Tibial artery (tissue), 4 donors: ENCODE data around the gene METTL15.

Experiments used
- DNase-seq, 2 donors: peaks; one replicate each; pipeline ENCODE4 v3.0.0-alpha.2; 2019
- H3K27ac ChIP-seq, 2 donors: fragments of 200-600 bp; sonication (generic) in 1 of 2; 1 replicate in 1 of 2; 2 replicates in 1 of 2; pipeline ENCODE4 v1.5.1; 2018 to 2019; ENCODE audit warnings: mild to moderate bottlenecking in 1 of 2
- H3K27me3 ChIP-seq, 2 donors: fragments of 200-600 bp; sonication (generic) in 1 of 2; one replicate each; pipeline versions ENCODE4 v1.5.1 to v1.6.0; 2016 to 2019
- H3K36me3 ChIP-seq, 3 donors: fragments of 200-600 bp; sonication (generic) in 2 of 3; one replicate each; pipeline ENCODE4 v1.5.1; 2016 to 2019; ENCODE audit warnings: mild to moderate bottlenecking in 2 of 3
- H3K4me1 ChIP-seq, 4 donors: fragments of 200-600 bp; sonication (generic) in 2 of 4; 1 replicate in 3 of 4; 2 replicates in 1 of 4; pipeline ENCODE4 v1.5.1; 2016 to 2019
- H3K4me3 ChIP-seq, 2 donors: fragments of 200-600 bp; sonication (generic) in 1 of 2; 1 replicate in 1 of 2; 2 replicates in 1 of 2; pipeline ENCODE4 v1.5.1; 2018 to 2019; ENCODE audit warnings: mild to moderate bottlenecking in 2 of 2
- H3K9me3 ChIP-seq, 3 donors: fragments of 200-600 bp; sonication (generic) in 1 of 3; one replicate each; pipeline ENCODE4 v1.5.1; 2016 to 2019
- CTCF ChIP-seq, 2 experiments: fragments of 200-600 bp in 1 of 2; fragments of 450-650 bp in 1 of 2; IDR thresholded peaks; one replicate each; pipeline ENCODE4 v1.5.1; 2017 to 2019; ENCODE audit warnings: antibody characterized with exemption in 2 of 2, mild to moderate bottlenecking in 1 of 2, moderate library complexity in 1 of 2
- intact Hi-C: fragments of 100-400 bp; cut with DNase I; formaldehyde crosslinking; loops from one replicate; pipeline ENCODE4 v1.15.0; 2023; ENCODE audit warnings: low total_unique reads

METTL15 gene

GRCh38 chr11:28337701-28338100, 229.5 kb downstream of the METTL15 start:
- no peak for TF ChIP-seq CTCF (IDR thresholded peaks at IDR 0.05)
- H3K27me3 ChIP-seq = no peaks in the 10 kb centered on the region

GRCh38 chr11:28338371-28338770, 230.2 kb downstream of the METTL15 start:
- Histone ChIP-seq H3K4me3 (no peak overlapping the region), H3K36me3 (no peaks in the 10 kb centered on the region), H3K27ac (no peak overlapping the region), H3K27me3 (no peaks in the 10 kb centered on the region), H3K9me3 (peaks cover 0 to 17% (median 14%) of the 10 kb centered on the region in 3 donors), H3K4me1 (no peaks in the 10 kb centered on the region)
- intact Hi-C loops = no loop called here
- DNase-seq = no peak
- no peak for TF ChIP-seq CTCF (IDR thresholded peaks at IDR 0.05)

More at GRCh38 chr11:28337701-28338100, 229.5 kb downstream of the METTL15 start:
- intact Hi-C loops = no loop called here
- Histone ChIP-seq H3K9me3 (peaks cover 0 to 17% (median 14%) of the 10 kb centered on the region in 3 donors), H3K4me1 (no peaks in the 10 kb centered on the region), H3K36me3 (no peaks in the 10 kb centered on the region), H3K4me3 (no peak overlapping the region), H3K27ac (no peak overlapping the region)
- DNase-seq = no peak

GRCh38 chr11:28339488-28339887, 231.3 kb downstream of the METTL15 start:
- intact Hi-C loops = no loop called here
- H3K27ac ChIP-seq = no peak overlapping the region
- no peak overlapping the region for H3K4me3 ChIP-seq
- TF ChIP-seq CTCF (IDR thresholded peaks at IDR 0.05) = no peak
- no peaks in the 10 kb centered on the region for H3K27me3 ChIP-seq
- DNase-seq = no peak
- H3K4me1 ChIP-seq = no peaks in the 10 kb centered on the region
- H3K9me3 ChIP-seq = peaks cover 0 to 17% (median 14%) of the 10 kb centered on the region in 3 donors
- H3K36me3 ChIP-seq = no peaks in the 10 kb centered on the region

- H3K36me3 ChIP-seq = no peaks in the 10 kb centered on the region
- intact Hi-C loops = no loop called here
- no peaks in the 10 kb centered on the region for H3K27me3 ChIP-seq
- H3K9me3 ChIP-seq = peaks cover 0 to 17% (median 14%) of the 10 kb centered on the region in 3 donors
- H3K4me1 ChIP-seq = no peaks in the 10 kb centered on the region
- TF ChIP-seq CTCF (IDR thresholded peaks at IDR 0.05) = no peak
- H3K4me3 ChIP-seq = no peak overlapping the region
- H3K27ac ChIP-seq = no peak overlapping the region
- DNase-seq = no peak
Observed at GRCh38 chr11:28342716-28343115, 234.5 kb downstream of the METTL15 start.

GRCh38 chr11:28343304-28344233, 235.4 kb downstream of the METTL15 start:
- Histone ChIP-seq H3K36me3 (no peaks in the 10 kb centered on the region), H3K9me3 (peaks cover 0 to 17% (median 14%) of the 10 kb centered on the region in 3 donors), H3K27me3 (no peaks in the 10 kb centered on the region), H3K27ac (no peak overlapping the region), H3K4me1 (no peaks in the 10 kb centered on the region), H3K4me3 (no peak overlapping the region)
- no peak for TF ChIP-seq CTCF (IDR thresholded peaks at IDR 0.05)
- DNase-seq = no peak
- intact Hi-C loops = no loop called here
